ENCODE results near the gene PRKN. TPM values are rescaled to one million over a fixed set of nuclear protein-coding genes. Genes with fewer than 3 reads are reported as not detected.

PRKN gene
- total and polyA plus RNA-seq, 8 donors, result 0.82 to 7.2 (median 2.9) TPM

DNA sequence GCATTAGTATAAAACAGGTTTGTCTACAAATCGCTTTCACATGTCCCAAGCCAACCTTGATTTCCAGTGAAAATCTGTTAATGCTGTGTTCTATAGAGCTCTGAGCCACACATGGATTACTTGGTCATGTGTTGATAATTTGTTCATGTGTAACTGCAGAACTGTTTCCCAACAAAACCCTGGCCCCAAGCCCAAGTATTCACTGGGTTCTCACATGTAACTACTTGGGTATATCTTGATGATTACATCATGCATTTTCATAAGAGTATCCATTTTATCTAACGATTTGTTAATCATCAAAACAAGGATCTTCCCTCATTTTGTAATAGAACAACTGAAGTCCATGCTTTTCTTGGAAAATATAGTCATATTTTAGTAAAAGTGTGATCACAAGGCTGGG lies 657.6 kb downstream of the PRKN start:
- DNase-seq, result no peak
- 91 to 95% methylated on average over 2 of the region's 2 CpGs for WGBS, 2 donors
- TF ChIP-seq, protein P1, sequence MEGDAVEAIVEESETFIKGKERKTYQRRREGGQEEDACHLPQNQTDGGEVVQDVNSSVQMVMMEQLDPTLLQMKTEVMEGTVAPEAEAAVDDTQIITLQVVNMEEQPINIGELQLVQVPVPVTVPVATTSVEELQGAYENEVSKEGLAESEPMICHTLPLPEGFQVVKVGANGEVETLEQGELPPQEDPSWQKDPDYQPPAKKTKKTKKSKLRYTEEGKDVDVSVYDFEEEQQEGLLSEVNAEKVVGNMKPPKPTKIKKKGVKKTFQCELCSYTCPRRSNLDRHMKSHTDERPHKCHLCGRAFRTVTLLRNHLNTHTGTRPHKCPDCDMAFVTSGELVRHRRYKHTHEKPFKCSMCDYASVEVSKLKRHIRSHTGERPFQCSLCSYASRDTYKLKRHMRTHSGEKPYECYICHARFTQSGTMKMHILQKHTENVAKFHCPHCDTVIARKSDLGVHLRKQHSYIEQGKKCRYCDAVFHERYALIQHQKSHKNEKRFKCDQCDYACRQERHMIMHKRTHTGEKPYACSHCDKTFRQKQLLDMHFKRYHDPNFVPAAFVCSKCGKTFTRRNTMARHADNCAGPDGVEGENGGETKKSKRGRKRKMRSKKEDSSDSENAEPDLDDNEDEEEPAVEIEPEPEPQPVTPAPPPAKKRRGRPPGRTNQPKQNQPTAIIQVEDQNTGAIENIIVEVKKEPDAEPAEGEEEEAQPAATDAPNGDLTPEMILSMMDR (IDR thresholded peaks at IDR 0.05), result no peak
- FAIRE-seq, result no peak
- Histone ChIP-seq H3K9me3 (no peaks in the 10 kb centered on the region), H3K36me3 (no peaks in the 10 kb centered on the region), H3K4me1 (no peaks in the 10 kb centered on the region), H3K4me3 (no peak overlapping the region), H3K27ac (no peak overlapping the region), H3K27me3 (no peaks in the 10 kb centered on the region)
- intact Hi-C loops (cut with DNase I), result no loop called here
- ATAC-seq, result no peak

DNA sequence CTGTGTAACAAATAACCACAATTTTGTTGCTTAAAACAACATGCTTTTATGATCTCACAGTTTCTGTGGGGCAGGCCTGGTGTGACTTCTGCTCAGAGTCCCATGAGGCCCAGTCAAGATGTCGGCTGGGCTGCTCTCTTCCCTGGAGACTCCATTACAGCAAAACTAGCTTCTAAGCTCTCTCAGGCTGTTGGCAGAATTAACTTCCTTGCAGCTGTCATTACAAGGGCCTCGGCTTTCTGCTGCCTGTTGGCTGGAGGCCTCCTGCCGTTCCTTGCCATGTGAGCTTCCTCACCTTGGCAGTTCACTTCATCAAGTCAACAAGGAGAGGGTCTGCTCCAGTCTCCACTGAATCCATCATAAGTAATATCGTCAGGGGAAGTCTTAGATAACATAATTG lies 659.2 kb downstream of the PRKN start:
- H3K36me3 ChIP-seq, result no peaks in the 10 kb centered on the region
- H3K4me3 ChIP-seq, result no peak overlapping the region
- intact Hi-C loops (cut with DNase I), result no loop called here
- no peak for FAIRE-seq
- no peaks in the 10 kb centered on the region for H3K4me1 ChIP-seq
- no peaks in the 10 kb centered on the region for H3K27me3 ChIP-seq
- WGBS, 2 donors, result 89 to 90% methylated on average over 4 of the region's 4 CpGs
- TF ChIP-seq, protein P1 (IDR thresholded peaks at IDR 0.05), result no peak
- H3K9me3 ChIP-seq, result no peaks in the 10 kb centered on the region
- no peak for ATAC-seq
- DNase-seq, result no peak
- no peak overlapping the region for H3K27ac ChIP-seq

DNA sequence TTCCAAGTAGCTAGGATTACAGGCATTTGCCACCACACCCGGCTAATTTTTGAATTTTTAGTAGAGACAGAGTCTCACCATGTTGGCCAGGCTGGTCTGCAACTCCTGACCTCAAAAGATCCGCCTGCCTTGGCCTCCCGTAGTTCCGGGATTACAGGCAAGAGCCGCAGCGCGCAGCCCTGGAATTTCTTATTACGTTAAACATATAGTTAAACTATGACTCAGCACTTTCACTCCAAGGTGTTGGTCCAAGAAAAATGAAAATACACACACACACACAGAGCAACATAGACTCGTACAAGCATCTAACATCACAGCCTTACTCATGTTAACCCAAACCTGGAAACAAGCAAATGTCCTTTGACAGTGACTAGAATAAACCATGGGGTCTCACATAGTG lies 663.9 kb downstream of the PRKN start:
- Histone ChIP-seq H3K4me3 (no peak overlapping the region), H3K4me1 (peaks cover 2 to 7% (median 5%) of the 10 kb centered on the region in 3 donors), H3K9me3 (no peaks in the 10 kb centered on the region), H3K27me3 (no peaks in the 10 kb centered on the region), H3K27ac (no peak overlapping the region), H3K36me3 (no peaks in the 10 kb centered on the region)
- intact Hi-C loops (cut with DNase I), result no loop called here
- ATAC-seq (no peak), DNase-seq (no peak), FAIRE-seq (no peak)
- WGBS, 2 donors, result 94 to 96% methylated on average over 9 of the region's 9 CpGs
- TF ChIP-seq, protein P1 (IDR thresholded peaks at IDR 0.05), result no peak

DNA sequence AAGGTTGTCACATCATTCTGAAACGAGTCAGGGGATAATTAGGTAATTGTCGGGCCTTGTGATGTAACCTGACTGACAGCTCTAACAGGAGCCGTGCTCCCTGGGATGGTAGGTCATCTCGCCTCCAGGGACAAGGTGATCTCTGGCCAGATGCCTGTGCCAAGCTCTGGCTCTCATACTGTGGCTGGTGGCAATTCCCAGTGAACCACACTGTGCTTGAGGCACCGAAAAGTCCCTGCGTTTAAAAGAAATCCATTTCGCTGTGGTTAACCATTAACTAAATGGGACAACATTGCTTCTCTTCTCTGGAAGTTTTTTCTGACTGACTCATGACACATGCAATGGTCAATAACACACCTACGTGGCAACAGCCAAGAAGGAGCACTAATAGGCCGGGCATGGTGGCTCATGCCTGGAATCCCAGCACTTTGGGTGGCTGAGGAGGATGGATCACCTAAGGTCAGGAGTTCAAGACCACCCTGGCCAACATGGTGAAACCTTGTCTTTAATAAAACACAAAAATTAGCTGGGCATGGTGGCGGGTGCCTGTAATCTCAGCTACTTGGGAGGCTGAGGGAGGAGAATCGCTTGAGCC lies 669.2 kb downstream of the PRKN start:
- H3K9me3 ChIP-seq, result no peaks in the 10 kb centered on the region
- H3K27me3 ChIP-seq, result no peaks in the 10 kb centered on the region
- FAIRE-seq (no peak), ATAC-seq (peak; percentile 85 to 92 (median 90)), DNase-seq (peak; percentile 66 to 89 (median 88))
- peak overlapping the region; percentile 33 to 85 (median 66) for H3K27ac ChIP-seq
- TF ChIP-seq, protein P1 (IDR thresholded peaks at IDR 0.05), result no peak
- intact Hi-C loops (cut with DNase I), result no loop called here
- no peak overlapping the region for H3K4me3 ChIP-seq
- peaks cover 9 to 36% (median 18%) of the 10 kb centered on the region in 3 donors for H3K4me1 ChIP-seq
- H3K36me3 ChIP-seq, result no peaks in the 10 kb centered on the region
- 21 to 26% methylated on average over 11 of the region's 11 CpGs for WGBS, 2 donors

DNA sequence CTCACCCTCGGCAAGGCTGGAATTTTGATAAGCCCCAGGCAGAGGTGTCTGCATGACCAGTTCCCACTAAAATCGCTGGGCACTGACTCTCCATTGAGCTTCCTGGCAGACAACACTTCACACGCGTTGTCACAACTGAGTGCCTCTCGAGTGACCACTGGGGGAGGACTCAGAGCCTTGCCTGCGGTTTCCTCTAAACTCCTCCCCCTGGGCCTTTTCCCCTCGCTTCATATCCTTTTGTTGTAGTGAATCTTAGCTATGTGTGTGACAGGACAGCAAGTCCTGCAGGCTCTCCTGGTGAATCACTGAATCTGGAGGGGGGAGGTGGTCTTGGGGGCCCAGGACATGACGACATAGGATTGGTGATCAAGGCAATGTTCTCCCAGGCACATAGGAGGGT lies 670.8 kb downstream of the PRKN start:
- H3K9me3 ChIP-seq, result no peaks in the 10 kb centered on the region
- TF ChIP-seq, protein P1 (IDR thresholded peaks at IDR 0.05), result no peak
- ATAC-seq, result no peak
- 66 to 74% methylated on average over 8 of the region's 8 CpGs for WGBS, 2 donors
- no peaks in the 10 kb centered on the region for H3K27me3 ChIP-seq
- peaks cover 9 to 36% (median 18%) of the 10 kb centered on the region in 3 donors for H3K4me1 ChIP-seq
- H3K27ac ChIP-seq, result peak overlapping the region in 2 of 4 donors; percentile 28 to 78
- no peak overlapping the region for H3K4me3 ChIP-seq
- DNase-seq, result peak in 1 of 6 donors; percentile 28
- no peak for FAIRE-seq
- intact Hi-C loops (cut with DNase I), result no loop called here
- no peaks in the 10 kb centered on the region for H3K36me3 ChIP-seq

All from pancreas (tissue), 10 donors.